CD4-positive, alpha-beta T cell treated with Interleukin-6 for 4 hours (primary cell): ENCODE results near the gene GDPD5.

Experiments
- DNase-seq: peaks from one replicate; pipeline ENCODE4 v3.0.0-alpha.2; 2020; ENCODE audit warnings: mixed read lengths

The GDPD5 gene

GRCh38 chr11:75469785-75470405 lies 55.8 kb downstream of the GDPD5 start:
- DNase-seq = no peak

- DNase-seq = no peak
These were observed 57.0 kb downstream of the GDPD5 start for GRCh38 chr11:75468534-75469340.

DNA sequence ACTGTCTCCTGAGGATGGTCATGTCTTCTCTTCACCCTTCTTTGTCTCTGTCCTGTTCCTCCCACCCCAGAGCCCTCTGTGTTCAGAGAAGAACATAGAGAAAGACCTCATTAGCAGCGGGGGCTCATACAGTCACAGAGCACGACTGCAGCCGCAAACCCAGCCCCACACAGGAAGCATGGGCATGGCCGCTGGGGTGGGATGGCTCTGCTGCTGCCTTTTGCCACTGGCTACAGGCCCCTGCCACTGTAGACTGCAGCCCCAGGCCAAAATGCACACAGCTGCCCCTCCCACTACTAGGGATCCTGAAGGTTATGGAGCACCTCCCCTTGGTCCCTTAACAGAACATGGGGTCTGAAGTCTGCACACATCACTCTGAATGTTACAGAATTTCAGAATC lies 57.9 kb downstream of the GDPD5 start:
- DNase-seq = no peak

DNA sequence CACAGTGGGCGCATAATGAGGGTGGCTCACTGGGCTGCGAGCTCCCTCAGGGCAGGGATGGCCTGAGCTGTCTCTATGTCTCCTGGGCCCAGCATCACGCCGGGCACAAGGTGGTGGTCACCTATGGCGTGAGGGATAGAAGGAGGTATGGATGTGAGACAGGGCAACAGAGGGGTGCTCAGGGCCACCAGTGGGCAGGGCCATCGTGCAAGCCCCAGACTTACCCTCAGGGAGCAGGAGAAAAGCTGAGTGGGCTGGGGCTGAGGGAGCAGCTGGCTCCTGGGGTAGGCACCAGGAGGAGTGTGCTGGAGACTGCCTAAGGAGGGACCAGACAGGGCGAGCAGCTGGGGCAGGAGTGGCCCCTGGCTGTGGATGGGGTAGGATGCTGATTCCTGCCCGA lies 58.4 kb downstream of the GDPD5 start:
- no peak for DNase-seq

DNA sequence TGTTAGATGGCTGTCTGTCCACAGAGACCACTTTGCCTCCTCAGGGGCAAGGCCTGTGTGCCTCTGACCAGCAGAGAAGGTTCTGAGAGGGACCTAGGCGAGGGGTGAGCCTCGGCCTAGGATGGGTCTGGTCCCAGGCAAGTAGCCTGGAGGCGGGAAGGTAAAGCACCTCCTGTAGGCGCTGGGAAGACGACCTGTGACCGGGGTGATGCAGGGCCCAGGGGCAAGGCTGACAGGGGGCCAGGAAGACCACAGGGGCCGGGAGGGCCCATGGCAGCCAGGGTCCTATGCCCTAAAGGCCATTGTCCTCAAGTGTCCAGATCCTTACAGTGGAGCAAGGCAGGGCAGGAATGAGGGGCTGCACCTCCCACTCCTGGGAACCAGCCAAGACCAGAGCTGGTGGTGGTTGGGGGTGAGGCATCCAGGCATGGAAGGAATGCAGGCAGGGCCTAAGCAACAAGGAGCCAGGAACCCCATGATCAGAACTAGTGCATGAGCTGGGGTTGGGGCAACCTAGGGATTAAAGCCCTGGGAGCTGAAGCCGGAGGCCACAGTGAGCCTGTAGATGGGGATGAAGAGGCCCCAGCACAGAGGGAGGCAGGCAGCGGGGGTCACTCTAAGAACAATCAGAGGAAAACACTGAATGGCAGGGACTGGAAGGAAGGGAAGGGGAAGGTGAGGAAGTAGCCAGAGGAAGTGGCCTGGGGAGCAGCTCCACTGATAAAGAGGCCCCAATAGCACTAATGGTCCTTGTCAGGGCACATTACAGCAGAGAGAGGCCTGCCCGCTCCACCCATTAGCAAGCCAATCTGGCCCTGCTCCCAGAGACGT lies 59.8 kb downstream of the GDPD5 start:
- DNase-seq = no peak

- DNase-seq = no peak
These were observed 62.5 kb downstream of the GDPD5 start for GRCh38 chr11:75463106-75463774.

GRCh38 chr11:75462117-75462653 lies 63.6 kb downstream of the GDPD5 start:
- no peak for DNase-seq

DNA sequence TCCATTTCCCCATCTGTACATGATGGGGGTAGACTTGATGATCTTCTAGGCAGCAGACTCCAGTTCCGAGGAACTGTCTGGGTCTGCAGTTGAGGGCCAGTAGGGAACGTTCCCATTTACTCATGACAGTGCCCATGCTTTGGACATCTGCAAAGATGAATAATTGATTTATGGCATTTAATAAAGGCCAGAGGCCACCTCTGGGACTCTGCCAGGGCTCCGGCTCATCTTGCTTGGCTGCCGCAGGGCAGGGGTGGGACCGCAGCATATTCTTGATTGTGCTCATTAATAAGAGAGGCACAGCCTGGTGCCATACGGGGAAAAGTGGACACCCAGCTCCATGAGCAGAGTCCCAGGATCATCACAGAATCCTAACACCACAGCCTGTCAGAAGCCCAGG lies 64.6 kb downstream of the GDPD5 start:
- DNase-seq = no peak

GRCh38 chr11:75456596-75457183 lies 69.1 kb downstream of the GDPD5 start:
- no peak for DNase-seq

DNA sequence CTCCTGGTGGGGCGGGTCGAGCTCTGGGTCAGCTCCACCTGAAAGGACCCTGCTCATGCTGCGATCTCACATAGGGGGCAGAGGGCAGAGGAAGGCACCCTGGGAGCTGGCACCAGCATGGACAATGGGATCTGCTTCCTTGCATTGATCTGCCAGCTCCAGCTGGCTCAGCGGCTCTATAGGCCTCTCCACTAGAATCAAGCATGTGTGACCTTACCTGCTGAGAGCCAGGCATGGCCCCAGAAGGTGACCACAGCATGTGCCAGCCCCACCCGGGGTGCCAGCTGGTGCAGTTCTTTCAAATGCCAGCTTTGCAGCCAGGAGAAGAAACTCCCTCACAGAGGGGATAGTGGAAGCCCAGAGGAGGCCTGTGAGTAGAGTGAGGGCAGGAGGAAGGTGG lies 70.8 kb downstream of the GDPD5 start:
- DNase-seq = no peak

GRCh38 chr11:75453916-75454655 lies 71.7 kb downstream of the GDPD5 start:
- DNase-seq = no peak

DNA sequence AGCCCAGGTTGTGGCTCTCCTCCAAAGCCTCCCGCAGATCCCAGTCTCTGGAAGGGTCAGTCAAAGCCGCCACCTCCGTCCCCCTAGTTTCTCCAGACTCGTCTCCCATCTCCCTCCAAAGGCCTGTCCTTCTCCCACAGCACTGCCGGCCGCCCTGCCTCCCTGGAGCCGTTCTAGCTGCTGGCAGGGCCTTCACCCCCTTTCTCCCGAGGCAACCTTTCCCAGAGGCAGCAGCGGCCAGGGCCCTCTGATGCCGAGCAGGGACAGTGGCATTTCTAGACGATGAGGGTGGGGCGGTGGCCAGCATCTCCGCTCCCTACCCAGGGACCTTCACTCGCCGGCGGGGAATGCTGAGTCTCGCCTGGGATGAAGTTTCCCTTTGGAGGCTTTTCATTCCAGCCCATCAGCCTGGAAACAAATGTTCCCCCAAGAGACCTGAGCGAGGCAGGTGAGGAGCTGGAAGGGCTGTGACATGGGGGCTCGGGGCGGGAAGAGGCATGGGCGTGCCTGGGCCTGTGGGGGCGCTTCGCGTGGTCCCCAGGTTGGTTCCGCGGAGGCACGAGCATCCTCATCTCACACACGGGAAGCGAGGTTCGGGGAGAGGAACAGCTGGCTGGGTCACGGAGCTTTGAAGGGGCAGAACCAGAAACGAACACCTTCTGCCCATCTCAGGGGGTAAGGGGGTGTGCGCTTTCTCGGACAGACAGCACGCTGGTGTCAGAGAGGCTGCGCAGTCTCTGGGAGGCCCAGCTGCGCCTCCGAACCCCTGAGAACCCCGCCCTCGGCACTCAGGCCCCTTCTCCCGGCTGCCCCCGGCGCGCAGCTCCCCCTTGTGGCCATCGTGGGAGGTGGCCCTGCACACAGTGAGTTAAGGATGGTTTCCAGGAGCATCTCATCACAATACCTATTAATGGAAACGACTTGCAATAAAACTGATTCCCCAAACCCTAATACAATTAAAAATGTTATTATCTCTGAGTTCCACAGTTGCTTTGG lies 74.6 kb downstream of the GDPD5 start:
- DNase-seq = peak; percentile 42

- no peak for DNase-seq
These were observed 75.5 kb downstream of the GDPD5 start for GRCh38 chr11:75450236-75450635.

- no peak for DNase-seq
These were observed 76.0 kb downstream of the GDPD5 start for GRCh38 chr11:75449776-75450175.

DNA sequence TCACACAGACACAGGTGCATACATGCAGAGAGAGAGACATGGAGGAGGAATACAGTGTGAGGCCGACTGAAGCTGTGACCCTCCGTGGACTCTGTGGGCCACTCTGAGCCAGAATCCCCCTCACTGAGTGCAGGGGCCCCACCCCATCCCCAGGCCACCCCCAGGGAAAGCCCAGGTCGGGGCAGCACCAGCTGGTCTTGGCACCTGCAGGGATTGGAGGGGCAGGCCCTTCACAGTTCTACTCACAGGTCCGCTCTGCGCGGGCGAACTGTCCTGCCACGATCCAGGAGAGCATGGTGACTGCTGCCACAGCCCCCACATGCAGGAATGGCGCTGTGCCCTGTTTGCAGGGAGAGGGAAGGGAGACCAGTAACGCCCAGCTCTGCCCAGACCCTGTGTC lies 76.5 kb downstream of the GDPD5 start:
- no peak for DNase-seq

DNA sequence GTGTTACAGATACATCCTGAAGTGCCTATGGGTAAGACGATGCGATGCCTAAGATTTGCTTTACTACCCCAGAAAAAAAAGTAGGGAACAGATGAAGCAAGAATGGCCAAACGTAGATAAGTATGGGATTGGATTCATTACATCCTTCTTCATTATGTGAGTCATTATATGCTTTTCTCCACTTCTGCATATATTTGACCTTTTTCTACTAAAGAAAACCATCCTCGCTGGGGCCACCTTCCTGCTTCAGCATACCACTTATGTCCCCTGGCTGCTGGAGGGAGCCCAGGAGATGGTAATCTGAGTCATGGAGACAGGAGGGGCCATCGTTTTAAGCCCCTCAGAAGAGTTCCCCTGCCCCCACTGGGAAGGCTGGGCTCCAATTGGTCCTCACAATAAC lies 78.3 kb downstream of the GDPD5 start:
- DNase-seq = no peak

DNA sequence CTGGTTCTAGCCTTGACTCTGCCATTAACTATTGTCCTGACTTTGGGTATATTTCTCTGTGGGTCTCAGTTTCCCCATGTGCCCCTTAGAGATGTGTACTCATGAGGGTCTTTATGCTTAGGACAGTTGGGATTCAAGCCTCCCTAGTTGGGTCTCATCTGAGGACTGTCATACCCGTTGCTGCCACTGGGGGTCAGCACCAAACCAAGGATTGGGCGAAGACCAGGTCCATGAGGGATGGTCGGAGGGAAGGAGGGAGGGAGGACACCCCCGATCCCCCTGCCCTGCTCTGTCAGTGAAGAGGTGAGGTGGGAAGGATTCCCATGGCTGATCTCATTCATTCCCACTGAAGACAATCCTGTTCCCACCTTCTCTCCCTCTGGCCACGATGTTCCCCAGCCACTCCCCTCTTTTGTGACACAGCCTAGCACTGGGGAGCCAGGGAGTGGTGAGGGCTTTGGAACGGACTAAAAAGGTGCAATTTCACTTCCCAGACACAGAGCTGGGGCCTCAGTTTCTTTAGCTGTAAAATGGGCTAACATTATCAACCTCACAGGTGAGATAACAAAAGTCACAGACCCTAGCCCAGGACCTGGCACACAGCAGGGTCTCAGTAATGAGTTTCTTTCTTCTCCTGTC lies 80.3 kb downstream of the GDPD5 start:
- peak; percentile 81 for DNase-seq

DNA sequence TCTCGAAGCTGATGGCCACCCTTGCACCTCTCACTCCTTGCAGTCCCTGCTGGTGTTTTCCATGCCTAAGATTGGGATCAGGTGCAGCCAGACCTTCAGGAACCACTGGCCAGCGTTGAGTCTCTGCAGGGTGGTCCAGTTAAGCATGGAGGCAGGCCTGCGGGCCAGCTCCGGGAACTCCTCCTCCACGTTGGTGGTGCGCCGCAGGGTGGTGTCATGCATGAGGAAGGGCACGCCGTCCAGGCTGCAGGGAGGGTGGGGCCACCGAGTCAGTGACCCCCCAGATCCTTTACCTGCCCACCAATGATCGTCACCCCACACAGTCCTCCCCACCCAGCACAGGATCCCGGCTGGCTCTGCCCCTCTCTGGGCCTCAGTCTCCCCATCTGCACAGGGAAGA lies 82.7 kb downstream of the GDPD5 start:
- no peak for DNase-seq

- DNase-seq = no peak
These were observed 83.4 kb downstream of the GDPD5 start for GRCh38 chr11:75442161-75442885.
